Stimulated activated CD8-positive, alpha-beta memory T cell treated with anti-CD3 and anti-CD28 coated beads, Interleukin-15, amount 100 ng/mL, for 24 hours (primary cell): ENCODE data around the gene PDE4D.
"Not testable (repeated sequence)": the region's sequence is repeated elsewhere in the genome, so short reads cannot be mapped to it uniquely, and the experiment has no call there.

Experiments
- DNase-seq: peaks from one replicate; pipeline ENCODE4 v3.0.0-alpha.2; 2020; ENCODE audit warnings: low read depth

PDE4D gene

DNA sequence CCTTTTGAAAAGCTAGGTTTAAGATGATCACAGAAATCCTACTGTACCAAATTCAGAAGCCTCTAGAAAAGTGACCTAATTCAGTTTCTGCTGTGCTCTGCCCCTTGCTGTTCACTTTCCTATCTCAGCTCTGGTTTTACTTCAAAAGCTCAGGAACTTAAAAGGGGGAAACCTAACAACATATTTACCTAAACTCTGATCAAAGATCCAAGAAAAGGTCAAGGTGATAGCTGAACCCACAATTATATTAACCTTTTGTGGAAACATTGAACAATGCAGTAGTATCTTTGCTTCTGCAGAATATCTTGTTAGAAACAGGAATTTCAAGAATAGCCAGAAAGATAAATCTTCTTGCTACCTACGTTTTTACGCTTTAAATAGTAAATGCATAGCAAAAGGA, 568.5 kb downstream of the PDE4D start:
- no peak for DNase-seq

DNA sequence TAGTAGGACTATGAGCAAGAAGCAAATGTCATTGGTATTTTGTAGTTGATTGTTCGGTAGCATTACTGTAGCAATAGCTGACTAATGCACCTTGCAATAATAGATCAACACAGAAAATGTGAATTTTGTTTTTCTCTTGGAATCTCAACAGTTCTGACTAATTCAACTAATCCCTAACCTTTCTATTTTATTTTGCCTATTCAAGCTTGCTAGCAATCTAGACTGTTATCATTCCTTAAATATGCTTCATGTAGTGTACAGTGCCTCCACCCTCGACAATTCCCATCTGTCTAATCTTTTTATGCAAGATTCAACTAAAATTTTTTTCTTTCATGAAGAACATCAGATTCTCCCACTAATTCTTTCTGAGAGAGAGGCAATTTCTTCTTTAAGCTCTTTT, 570.6 kb downstream of the PDE4D start:
- no peak for DNase-seq

DNA sequence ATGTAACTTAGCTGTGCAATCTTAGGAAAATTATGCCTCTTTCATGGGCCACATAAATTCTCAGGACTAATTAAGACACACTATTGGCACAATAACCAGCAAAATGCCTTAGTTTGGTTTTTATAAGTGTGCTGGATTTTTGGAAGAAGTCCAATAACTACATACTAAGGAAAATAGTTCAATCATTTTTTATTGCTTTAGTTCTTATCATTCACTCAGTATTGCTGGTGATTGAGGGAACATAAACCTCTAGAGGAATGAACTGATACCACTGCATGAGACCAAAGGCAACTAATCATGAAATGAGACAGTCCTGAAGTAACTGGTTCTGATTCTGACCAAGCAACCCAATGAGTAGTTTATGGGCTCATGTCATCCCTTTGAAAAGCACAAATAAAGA, 571.5 kb downstream of the PDE4D start:
- DNase-seq = no peak

DNA sequence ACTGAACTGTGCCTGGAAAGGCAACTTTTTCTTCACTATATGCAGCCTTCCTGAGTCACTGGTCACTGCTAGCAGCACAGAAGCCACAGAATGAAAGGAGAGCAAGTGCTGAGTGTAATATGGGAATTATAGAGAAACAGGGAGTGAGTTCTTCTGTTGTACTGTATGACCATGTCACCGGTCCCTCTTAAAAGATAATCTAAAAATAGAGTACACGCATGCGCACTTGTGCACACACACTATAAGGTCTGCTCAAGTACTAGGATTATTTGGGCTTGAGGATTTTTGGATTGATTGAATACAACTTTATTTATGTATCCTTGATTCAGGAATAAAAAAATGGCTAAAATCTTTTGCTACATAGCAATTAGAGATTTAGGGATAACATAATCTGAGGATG, 571.9 kb downstream of the PDE4D start:
- no peak for DNase-seq

DNA sequence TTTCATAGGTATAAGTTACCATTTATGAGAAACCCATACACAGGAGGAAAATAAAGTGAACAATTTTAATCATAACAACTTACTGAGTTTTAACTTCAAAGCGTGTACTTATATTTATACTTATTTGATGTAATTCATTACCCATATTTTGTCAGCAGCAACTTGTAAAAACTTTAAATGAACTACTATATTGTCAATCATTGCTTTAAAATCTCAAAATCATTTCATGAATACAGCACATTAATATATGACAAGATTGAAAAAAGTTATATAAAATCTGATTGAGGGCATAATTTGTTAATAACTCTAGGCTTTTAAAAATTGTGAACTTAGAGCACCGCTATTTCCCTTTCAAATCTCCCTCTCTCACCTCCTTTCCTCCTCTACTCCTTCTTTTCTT, 573.1 kb downstream of the PDE4D start:
- no peak for DNase-seq

DNA sequence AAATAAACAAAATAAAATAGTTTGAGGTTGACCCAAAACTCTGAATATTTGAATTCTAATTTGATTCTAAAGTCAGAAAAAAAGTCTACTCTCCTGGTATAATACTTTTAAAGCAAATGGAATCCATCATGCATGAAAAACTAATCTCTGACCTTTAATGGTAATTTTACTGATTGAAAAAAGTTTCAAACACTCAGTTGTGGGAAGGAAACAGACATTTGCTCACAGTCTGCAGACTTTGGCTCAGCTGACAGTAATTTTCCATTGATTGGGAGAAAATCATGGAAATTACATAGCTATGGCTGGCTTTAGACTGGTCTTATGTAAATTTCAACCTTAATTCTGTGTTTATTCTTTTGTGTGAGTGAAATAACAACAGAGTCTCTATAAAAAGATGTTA, 574.3 kb downstream of the PDE4D start:
- DNase-seq = no peak

DNA sequence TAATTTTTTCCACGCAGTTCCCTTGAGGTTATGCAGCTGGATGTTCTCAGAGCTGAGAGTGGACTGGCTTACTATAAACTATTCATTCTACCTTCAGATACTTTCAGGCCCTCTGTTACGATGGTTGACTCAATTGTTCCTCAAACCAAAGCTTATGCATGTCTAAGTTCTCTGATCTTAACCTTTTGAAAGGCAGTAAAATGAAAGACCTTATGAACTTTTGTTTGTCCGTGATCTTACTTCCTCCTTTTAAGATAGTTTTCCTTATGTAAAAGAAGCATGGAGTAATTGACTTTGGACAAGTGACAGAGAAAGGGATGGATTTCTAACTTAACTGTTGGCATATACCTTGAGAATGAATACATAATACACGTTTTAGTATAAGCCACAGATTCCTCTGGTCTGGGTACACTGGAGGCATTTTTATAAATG, 575.7 kb downstream of the PDE4D start:
- no peak for DNase-seq

DNA sequence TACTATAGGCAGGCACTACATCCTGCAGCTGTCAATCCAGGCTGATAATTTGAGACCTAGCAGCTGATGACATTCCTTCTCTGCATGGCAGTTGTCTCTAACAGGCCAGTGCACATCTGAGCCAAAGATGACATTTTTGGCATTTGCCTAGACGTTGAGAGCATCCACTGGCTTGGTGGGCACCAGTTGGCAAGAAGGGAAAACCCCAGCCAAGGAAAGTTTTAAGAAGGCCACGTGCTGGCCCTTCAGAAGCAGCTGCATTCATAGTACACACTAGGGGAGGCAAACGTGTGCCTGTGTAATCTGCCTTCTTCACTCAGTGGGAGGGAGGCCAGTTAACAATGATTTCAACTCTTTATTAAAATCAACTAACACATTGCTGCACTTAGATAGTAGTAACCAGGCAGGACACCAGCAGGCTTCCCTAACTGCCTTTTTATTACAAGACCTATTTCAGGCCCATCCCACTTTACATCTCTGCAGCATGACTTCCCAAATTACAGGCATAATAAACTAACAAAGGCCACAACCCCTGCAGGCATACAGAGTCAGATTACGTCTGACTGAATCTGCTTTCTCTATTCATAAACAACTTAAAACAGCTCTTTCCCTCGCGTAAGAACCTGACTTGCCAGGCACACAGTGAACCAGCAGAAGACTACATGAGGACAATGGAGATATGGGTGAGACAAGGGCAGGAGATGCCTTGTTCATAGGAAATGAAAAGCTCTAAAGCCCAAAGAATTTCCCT, 576.3 kb downstream of the PDE4D start:
- no peak for DNase-seq

DNA sequence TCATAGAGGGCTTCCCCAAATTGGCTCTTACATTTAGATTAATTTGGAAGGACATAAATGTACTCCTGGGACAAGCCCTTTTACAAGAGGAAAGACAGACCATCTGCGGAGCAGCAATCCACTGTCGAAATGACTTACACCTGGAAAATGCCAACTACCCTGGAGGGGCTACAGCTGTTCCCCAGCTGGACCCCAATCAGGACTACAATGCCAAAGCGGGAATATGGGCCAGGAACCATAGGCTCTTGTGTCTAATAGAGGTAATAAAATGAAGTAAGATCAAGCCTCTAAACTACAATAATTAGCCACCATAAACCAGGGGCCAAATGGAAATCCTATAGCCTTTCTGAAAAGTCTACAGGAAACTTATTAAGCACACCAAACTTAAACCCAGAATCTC, 581.3 kb downstream of the PDE4D start:
- DNase-seq = no peak

DNA sequence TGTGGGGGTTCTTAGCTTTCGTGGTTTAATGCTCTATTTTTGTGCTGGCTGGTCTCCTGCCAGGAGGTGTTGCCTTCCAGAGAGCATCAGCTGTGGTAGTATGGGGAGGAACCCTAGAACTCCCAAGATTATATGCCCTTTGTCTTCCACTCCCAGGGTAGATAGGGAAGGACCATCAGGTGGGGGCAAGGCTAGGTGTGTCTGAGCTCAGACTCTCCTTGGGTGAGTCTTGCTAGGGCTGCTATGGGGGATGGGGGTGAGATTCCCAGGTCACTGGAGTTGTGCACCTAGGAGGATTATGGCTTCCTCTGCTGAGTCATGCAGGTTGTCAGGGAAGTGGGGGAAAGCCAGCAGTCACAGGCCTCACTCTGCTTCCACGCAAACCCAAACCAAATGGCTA, 584.8 kb downstream of the PDE4D start:
- not testable (repeated sequence) for DNase-seq

DNA sequence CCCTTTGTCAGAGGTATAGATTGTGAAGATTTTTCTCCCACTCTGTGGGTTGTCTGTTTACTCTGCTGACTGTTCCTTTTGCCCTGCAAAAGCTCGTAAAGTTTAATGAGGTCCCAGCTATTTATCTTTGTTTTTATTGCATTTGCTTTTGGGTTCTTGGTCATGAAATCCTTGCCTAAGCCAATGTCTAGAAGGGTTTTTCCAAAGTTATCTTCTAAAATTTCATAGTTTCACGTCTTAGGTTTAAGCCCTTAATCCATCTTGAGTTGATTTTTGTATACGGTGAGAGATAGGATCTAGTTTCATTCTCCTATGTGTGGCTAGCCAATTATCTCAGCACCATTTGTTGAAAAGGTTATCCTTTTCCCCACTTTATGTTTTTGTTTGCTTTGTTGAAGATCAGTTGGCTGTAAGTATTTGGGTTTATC, 590.2 kb downstream of the PDE4D start:
- DNase-seq = not testable (repeated sequence)

DNA sequence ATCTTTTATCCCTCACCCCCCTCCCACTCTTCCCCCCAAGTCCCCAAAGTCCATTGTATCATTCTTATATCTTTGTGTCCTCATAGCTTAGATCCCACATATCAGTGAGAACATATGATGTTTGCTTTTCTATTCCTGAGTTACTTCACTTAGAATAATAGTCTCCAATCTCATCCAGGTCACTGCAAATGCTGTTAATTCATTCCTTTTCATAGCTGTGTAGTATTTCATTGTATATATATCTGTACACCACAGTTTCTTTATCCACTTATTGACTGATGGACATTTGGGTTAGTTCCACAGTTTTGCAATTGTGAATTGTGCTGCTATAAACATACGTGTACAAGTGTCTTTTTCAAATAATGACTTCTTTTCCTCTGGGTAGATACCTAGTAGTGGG, 591.0 kb downstream of the PDE4D start:
- DNase-seq = not testable (repeated sequence)

DNA sequence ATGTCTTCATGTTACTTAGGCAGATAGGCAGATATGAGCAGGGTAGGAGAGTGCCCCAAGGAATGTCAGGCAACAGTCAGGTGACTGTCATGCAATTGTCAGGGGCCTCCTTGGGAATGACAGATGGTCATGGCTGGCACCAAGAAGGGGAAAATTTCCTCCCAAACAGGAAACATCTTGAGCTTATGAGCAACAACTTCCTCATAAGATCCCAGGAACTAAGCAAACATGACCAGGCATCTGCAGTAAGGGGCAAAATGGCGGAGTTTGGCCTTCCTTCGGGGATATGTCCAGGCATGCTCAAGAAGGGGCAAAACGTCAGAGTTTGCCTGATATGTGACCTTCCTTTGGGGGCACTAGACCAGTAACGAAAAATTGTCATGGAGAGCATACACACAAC, 591.8 kb downstream of the PDE4D start:
- DNase-seq = no peak

DNA sequence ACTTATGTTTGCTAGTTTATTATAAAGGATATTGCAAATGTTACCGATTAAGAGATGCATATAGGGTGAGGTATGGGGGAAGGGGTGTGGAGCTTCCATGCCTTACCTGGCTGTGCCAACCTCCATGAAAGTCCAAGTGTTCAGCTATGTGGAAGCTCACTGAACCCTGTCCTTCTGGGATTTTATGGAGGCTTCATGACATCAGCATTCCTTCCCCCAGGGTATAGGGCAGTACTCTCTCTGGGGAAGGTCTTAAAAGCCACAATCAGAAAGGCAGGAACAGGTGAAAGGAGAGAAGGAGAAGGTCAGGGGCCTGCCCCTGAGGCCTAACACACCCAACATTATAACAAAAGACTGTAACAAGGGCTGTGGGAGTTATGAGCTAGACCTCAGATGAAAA, 592.6 kb downstream of the PDE4D start:
- no peak for DNase-seq

DNA sequence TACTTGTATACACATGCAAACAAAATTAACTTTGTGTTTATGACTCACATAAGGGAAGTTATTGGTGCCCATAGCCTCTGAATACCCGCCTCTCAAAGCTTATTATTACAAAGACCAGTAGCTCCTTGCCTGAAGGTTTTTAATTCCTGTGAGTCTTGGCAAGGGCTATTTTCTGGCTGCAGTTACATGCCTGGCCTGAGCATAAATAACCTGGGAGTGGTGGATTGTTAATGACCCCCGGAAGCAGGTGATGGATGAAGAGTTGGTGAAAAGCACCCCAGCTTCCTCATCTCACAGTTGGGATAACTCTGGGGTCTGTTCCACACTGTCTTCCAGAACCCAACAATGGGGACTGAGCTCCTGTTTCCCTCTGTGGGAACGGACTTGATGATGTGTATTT, 594.5 kb downstream of the PDE4D start:
- DNase-seq = no peak

DNA sequence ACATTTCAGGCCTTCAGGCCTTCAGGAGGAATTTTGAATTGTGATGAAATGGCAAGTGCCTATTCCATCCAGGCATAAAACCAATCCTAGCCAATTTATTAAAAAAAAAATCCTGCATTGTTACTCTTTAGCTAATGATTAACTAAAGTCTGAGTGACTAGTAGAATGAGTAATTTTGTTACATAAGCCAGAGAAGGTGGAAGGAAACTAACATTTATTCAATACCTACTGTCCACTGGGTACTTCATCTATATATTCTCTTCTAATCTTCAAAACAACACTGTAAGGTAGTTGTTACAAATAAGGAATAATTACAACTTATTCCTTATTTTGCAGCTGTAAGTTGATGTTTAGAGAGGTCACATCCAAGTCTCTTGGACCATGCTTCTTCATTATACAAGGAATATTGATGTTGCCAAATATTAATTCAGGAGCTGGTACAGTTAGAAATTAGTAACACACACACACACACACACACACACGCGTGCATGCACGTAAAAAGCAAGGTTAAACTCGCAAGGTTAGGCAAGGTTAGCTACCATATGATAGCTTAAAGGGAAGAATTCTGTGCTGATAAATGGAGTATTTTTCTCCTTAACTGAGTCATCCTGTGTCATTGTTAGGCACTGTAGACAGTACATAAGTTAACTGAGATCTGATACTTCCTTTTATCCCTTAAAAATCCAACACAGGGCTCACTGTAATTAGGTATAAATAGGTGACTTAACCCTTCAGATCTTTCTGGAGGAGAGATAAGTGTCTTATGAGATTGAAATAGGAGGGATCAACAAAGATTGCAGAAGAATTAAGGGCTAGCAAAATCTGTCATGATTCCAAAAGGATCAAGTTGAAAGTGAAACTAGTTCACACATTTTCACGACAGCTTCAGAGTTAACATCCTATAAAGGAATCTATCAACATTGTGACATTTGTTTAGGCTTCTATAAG, 596.9 kb downstream of the PDE4D start:
- no peak for DNase-seq

DNA sequence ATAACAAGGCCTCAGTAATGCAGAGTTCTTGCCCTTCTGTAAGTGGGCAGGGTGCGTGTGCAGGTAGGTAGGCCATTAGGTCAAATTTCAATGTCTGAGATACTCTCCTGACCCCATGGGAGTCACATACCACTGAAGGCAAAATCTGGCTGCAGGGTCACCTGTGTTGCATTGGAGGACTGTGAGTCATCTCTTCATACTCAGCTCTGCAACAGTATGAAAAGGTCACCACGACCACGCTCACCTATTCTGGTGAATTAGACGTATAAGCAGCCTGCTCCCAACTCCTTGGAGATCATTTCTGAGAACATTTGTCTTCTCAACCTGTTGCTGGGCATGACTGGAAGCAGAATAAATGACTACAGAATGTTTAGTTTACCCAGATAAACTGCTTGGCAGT, 599.8 kb downstream of the PDE4D start:
- DNase-seq = no peak

DNA sequence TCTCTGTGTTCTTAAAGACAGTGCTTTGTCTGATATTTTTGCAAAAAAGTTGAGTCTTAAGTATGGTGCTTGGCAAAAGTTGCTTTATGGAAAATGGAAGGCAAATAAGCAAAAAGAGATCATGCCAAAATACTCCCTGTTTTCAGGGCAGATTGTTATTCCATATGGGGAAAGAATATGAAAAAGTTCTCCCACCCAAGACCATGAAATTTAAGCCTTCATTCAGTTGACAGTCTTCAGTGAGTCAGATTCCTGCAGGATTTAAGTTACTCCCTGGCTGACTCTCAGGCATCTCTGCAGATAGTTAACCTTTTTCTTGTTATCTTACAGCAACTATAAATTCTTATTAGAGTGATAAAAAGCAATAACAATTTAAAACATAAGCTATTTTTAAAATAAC, 601.6 kb downstream of the PDE4D start:
- DNase-seq = no peak

DNA sequence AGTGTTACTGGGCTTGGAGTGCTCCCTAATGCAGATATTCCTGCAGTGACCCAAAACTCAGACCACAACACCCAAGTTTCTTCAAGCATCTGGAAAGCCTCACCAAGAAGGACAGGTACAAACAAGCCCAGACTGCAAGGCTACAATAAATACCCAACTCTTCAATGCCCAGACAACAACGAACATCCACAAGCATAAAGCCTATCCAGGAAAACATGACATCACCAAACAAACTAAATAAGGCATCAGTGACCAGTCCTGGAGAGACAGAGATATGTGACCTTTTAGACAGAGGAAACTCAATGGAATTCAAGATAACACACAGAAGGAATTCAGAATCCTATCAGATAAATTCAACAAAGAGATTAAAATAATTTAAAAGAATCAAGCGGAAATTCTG, 605.6 kb downstream of the PDE4D start:
- no peak for DNase-seq

DNA sequence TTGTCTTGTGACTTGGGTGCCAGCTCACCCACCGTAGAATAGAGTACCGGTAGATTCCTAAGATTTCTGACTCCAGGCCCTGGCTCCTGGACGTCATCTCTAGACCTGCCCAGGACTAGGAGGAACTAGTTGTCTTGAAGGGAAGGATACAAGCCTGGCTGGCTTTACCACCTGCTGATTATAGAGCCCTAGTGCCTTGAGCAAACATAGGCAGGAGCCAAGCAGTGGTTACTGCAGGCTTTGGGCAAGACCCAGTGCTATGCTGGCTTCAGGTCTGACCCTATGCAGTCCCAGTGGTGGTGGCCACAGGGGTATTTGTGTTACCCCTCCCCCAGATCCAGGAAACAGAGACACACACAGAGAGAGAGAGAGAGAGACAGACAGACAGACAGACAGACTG, 606.2 kb downstream of the PDE4D start:
- DNase-seq = no peak

DNA sequence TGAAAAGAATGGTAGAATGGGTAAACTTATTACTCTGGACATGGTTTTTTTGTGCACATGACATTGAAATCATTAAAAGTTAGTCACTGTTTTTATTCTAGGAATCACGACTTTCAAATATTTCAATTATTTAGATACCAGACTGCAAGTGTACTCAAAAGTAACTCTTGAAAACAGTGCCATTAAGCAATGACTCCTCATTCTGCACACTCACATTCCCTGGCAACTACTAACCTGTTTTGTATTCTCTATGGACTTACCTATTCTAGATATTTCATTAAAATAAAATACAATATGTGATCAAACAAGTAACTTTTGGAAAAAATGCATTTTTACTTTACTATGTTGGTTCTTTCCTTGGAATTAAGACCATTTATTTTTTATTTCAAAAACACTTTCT, 607.0 kb downstream of the PDE4D start:
- no peak for DNase-seq

DNA sequence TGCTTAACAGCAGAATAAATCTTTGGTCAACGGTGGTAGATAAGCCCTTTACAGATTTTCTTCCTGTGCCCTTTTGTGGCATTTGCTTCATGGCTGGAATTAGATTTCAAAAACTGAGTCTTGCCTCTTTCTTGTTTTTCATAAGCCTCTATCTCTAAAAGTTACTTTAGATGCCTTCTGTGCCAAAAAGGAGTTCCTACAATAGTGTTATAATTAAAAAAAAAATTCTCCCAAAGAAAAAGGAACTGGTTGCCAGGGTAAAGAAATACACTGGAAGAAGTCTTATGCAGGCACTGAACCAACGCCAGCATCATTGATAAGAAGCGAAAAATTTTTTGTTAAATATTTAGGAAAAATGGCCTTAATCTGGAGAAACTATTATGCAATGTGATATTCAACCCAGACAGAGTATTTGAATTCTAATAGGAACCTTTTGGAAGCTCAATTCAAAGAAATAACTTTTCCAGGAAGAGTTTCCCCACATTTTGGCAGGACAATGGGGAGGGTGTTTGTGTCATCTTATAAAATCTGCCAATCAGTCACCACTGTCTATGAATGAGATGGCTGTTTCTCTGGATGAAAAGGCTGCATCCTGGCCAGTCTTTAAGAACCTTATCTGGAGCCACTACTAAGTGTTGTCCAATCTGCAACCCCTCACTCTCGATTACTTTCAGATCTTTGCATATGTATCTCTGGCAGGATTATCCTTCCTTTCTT, 608.1 kb downstream of the PDE4D start:
- no peak for DNase-seq

DNA sequence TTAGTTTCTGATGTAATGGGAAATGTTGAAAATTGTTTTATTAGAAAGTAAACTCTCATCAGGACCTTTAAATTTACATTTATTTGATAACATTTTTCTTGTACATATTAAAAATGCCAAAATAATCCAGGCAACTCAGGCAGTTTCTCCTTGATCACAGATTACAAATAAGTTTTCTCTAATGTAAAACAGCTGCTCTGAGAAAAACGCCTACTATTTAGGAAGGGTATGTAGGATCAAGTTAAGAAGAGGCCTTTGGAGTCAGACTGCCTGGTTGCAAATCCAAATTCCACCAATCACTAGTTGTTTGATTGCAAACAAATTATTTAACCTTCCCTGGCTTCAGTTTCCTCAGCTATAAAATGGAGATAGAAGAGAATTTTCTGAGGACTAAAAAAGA, 610.8 kb downstream of the PDE4D start:
- no peak for DNase-seq
